ENCODE measurements around the gene RAB30. TPM values are rescaled to one million over a fixed set of nuclear protein-coding genes. Genes with fewer than 3 reads are reported as not detected.

Gene RAB30
- total RNA-seq, 2 donors from 2014 or later = 8.4 to 15.8 TPM

- H3K9me3 Mint-ChIP-seq = no peaks in the 10 kb centered on the region
- no peak for DNase-seq
- TF ChIP-seq CTCF (conservative IDR thresholded peaks at IDR 0.05) = no peak
- H3K4me3 ChIP-seq (ENCODE audit: low read length) = no peak overlapping the region
- H3K27ac Mint-ChIP-seq = no peak overlapping the region
- H3K27ac ChIP-seq (ENCODE audit: low read depth, low read length) = no peak overlapping the region
- whole genome bisulfite sequencing, 2 experiments (ENCODE audit: insufficient coverage in 1 of 2, insufficient read length in 1 of 2) = 95 to 100% methylated on average over 6 to 17 of the region's 17 CpGs
- H3K4me1 ChIP-seq (ENCODE audit: control insufficient read depth, insufficient read depth, low read length) = peaks cover 10% of the 10 kb centered on the region
- H3K9me3 ChIP-seq (ENCODE audit: control insufficient read depth, low read length) = no peaks in the 10 kb centered on the region
- H3K4me3 Mint-ChIP-seq = no peak overlapping the region
- H3K27me3 ChIP-seq (ENCODE audit: control insufficient read depth, insufficient read depth, low read length, poor library complexity, severe bottlenecking) = no peaks in the 10 kb centered on the region
- no peaks in the 10 kb centered on the region for H3K27me3 Mint-ChIP-seq (ENCODE audit: insufficient read depth)
- peaks cover 6% of the 10 kb centered on the region for H3K36me3 Mint-ChIP-seq (ENCODE audit: low read depth)
- H3K36me3 ChIP-seq (ENCODE audit: control insufficient read depth, insufficient read depth, low read length) = no peaks in the 10 kb centered on the region
- H3K4me1 Mint-ChIP-seq = peaks cover 22% of the 10 kb centered on the region
- no peak overlapping the region for H3K9ac ChIP-seq (ENCODE audit: extremely low read depth, low read length, poor library complexity, severe bottlenecking)
Observed at GRCh38 chr11:83020942-83021779, 50.5 kb downstream of the RAB30 start.

- Histone ChIP-seq H3K4me1 (ENCODE audit: control insufficient read depth, insufficient read depth, low read length) (peaks cover 5% of the 10 kb centered on the region), H3K27ac (ENCODE audit: low read depth, low read length) (no peak overlapping the region), H3K9me3 (ENCODE audit: control insufficient read depth, low read length) (no peaks in the 10 kb centered on the region), H3K4me3 (ENCODE audit: low read length) (no peak overlapping the region), H3K27me3 (ENCODE audit: control insufficient read depth, insufficient read depth, low read length, poor library complexity, severe bottlenecking) (no peaks in the 10 kb centered on the region), H3K36me3 (ENCODE audit: control insufficient read depth, insufficient read depth, low read length) (no peaks in the 10 kb centered on the region), H3K9ac (ENCODE audit: extremely low read depth, low read length, poor library complexity, severe bottlenecking) (no peak overlapping the region)
- H3K4me3 Mint-ChIP-seq = no peak overlapping the region
- H3K36me3 Mint-ChIP-seq (ENCODE audit: low read depth) = peaks cover 6% of the 10 kb centered on the region
- DNase-seq = no peak
- H3K27me3 Mint-ChIP-seq (ENCODE audit: insufficient read depth) = no peaks in the 10 kb centered on the region
- H3K9me3 Mint-ChIP-seq = no peaks in the 10 kb centered on the region
- WGBS, 2 experiments (ENCODE audit: insufficient coverage in 1 of 2, insufficient read length in 1 of 2) = 93 to 96% methylated on average over 3 to 12 of the region's 12 CpGs
- peaks cover 17% of the 10 kb centered on the region for H3K4me1 Mint-ChIP-seq
- no peak overlapping the region for H3K27ac Mint-ChIP-seq
- TF ChIP-seq CTCF (conservative IDR thresholded peaks at IDR 0.05) = no peak
Observed at GRCh38 chr11:83019888-83020579, 51.7 kb downstream of the RAB30 start.

- Mint-ChIP-seq H3K27ac (no peak overlapping the region), H3K27me3 (ENCODE audit: insufficient read depth) (no peaks in the 10 kb centered on the region), H3K9me3 (no peaks in the 10 kb centered on the region), H3K4me1 (peaks cover 6% of the 10 kb centered on the region), H3K4me3 (no peak overlapping the region), H3K36me3 (ENCODE audit: low read depth) (peaks cover 6% of the 10 kb centered on the region)
- WGBS, 2 experiments (ENCODE audit: insufficient coverage in 1 of 2, insufficient read length in 1 of 2) = 100% methylated on average over 1 of the region's 1 CpG; no CpG with 5 or more reads in 1 of the 2 experiments
- no peaks in the 10 kb centered on the region for H3K27me3 ChIP-seq (ENCODE audit: control insufficient read depth, insufficient read depth, low read length, poor library complexity, severe bottlenecking)
- H3K36me3 ChIP-seq (ENCODE audit: control insufficient read depth, insufficient read depth, low read length) = no peaks in the 10 kb centered on the region
- H3K27ac ChIP-seq (ENCODE audit: low read depth, low read length) = no peak overlapping the region
- no peak overlapping the region for H3K9ac ChIP-seq (ENCODE audit: extremely low read depth, low read length, poor library complexity, severe bottlenecking)
- DNase-seq = no peak
- H3K4me3 ChIP-seq (ENCODE audit: low read length) = no peak overlapping the region
- no peaks in the 10 kb centered on the region for H3K4me1 ChIP-seq (ENCODE audit: control insufficient read depth, insufficient read depth, low read length)
- H3K9me3 ChIP-seq (ENCODE audit: control insufficient read depth, low read length) = no peaks in the 10 kb centered on the region
- TF ChIP-seq CTCF (conservative IDR thresholded peaks at IDR 0.05) = no peak
Observed at GRCh38 chr11:83014951-83015350, 56.7 kb downstream of the RAB30 start.
